Activated CD8-positive, alpha-beta memory T cell treated with anti-CD3 and anti-CD28 coated beads for 48 hours (primary cell): ENCODE results near the gene ZNF613.
A peak's percentile ranks its signal among the peaks of the same experiment; 100 is the strongest.
"Not testable (repeated sequence)": the region's sequence is repeated elsewhere in the genome, so short reads cannot be mapped to it uniquely, and the experiment has no call there.

Source experiments
- DNase-seq, 3 experiments: peaks; one replicate each; pipeline ENCODE4 v3.0.0-alpha.2; 2020; ENCODE audit warnings: low read depth in 2 of 3, low spot score in 2 of 3

The ZNF613 gene

DNA sequence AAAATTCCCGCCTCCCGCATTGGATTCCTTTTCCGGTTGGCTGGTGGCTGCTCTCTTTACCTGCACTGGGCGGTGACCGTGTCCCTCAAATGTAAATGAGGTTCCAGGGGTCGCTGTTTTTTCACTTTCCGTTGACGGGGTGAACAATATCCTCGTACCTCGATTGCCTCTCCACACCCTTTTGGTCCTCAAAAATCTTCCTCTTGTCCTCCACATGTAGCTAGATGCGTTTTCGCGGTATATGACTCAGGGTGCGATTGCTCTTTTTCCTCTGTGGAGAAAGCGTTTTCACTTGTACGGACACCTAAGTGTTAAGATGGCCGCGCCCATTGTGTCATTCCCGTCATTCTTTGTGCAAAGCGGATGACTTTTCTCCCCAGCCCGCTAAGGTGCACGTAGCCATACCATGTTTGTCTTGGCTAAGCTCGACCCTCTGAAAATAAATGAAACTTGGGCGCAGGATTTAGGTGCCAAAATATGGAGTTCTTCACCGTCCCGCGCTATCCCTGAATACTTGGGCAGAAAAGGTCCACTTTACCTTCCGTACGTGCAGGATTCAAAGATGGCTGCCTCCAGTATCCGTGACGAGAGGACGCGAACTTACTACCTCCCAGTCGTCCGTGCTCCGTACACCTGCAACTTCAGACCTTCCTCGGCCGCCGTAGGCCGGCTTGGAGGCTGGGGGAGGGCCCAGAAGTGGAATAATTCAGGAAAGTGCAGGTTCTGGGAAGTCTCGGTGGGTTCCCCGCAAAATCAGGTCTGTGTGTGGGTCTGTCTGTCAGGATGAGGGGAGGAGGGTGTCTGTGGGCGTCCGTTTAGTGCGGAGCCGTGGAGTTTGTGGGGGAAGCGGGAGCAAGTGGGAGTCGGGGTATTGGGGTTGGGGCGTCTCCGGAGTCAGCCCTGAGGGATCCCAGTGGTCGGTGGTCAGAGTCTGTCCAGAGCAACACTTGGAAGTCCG, at the start of gene ZNF613:
ZNF613 (plus strand) TSS at position 689 of the 958 bp plus-strand sequence. CDS start 8,749 bp downstream, outside the sequence.
- peak; percentile 51 to 64 (median 60) for DNase-seq

DNA sequence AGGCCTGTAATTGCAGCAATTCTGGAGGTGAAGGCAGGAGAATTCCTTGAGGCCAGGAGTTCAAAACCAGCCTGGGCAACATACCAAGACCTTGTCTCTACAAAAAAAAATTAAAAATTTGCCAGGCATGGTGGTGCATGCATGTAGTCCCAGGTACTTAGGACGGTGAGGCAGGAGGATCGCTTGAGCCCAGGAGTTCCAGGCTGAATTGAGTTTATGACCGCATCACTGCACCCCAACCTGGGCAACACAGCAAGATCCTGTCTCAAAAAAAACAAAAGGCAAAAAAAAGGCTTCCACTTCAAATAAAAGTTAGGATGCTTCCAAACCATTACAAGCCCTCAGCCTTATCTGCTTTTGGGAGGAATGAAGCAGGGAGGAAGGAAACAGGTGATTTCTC, 44.8 kb upstream of the ZNF613 start:
- DNase-seq: no peak

DNA sequence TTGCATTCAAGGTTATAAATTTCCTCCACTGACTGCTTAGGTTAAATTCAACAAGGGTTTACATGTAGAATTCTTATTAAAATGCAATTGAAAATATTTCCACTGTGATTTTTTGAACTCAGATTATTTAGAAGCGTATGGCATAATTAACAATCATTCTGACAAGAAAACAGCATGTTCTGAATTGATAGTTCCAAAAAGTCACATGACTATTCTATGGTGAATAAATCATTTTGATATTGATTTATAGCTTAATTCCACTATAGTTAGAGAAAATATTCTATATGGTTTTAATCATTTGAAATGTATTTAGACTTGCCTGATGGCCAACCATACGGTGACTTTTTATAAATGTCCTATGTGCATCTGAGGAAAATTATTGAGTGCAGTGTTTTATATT, 42.6 kb upstream of the ZNF613 start:
- no peak for DNase-seq

DNA sequence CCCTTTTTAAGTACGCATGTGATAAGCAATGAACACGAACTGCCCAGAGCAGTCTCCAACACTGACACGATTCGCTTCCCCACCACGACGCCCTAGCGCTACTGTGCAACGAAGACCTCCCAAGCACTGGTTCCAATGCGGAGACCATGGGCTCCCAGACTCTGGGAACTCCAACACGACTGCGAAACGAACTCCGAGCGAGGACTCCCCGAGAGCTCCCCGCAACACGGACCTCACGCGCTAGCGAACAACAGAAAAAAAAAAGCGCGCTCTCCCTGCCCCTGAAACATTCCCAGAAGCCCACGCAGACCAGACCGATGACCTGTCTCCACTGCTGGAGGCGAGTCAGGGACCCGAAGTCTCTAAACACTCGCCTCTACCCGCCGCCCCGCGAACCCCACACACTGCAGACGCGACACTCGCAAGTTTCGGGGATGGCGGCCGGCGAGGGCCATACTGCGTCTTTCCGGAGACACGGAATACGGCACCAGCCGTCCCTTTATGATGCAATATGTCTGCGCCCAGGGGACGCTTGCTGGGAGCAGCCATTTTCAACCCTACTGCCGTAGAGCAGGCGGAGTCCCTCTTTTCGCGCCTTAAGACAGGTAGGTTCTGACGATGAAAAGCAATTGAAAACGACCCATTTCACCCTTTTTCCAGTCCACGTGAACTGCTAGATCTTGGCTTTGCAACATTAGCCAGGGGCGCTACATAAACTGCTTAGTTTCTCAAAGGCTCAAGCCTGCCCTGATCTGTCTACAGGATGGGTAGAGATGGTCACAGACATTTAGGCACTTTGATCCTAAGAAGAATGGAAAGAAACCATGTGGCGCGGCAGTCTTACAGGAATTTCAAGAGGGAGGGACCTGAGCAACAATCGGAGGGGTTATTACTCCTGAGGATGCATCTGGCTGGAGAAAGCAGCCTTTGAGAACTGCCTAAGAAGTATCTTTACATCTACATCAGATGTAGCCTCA, 39.5 kb upstream of the ZNF613 start, which contains the start of gene ZNF577:
ZNF577 (minus strand) TSS at position 430 of the 977 bp plus-strand sequence. CDS start 7,569 bp downstream, outside the sequence.
- peak in 2 of 3 experiments; percentile 23 to 41 for DNase-seq

DNA sequence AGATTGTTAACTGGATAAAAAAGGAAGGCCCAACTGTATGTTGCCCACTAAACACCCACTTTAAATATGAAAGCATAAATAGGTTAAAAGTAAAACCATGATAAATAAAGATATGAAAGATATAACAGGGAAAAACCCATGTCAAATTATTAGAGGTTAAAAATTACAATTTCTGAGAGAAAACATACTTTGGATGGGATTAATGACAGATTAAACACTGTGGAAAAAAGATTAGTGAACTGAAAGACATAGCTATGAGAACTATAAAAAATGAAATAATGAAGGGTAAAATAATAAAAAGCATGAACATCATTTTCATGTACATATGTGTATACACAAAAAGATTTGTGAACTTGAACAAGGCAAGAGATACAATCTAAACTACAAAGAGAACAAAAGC, 37.3 kb upstream of the ZNF613 start:
- DNase-seq: no peak

DNA sequence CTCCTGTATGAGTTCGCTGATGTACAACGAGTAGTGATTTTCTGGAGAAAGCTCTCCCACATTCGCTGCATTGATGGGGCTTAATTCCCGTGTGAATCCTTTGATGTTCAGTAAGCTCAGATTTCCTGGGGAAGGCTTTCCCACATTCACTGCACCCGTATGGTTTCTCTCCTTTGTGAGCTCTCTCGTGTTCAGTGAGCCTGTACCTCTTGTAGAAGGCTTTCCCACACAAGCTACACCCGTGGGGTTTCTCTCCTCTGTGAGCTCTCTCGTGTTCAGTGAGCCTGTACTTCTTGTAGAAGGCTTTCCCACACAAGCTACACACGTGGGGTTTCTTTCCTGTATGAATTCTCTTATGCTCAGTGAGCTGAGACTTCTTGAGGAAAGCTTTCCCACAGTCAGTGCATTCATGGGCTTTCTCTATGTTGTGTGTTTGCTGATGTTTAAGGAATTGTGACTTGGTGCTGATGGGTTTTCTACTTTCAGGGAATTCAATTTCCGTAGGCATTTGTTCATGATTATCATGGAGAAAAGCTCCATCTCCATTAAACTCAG, 36.0 kb upstream of the ZNF613 start:
- DNase-seq: no peak

DNA sequence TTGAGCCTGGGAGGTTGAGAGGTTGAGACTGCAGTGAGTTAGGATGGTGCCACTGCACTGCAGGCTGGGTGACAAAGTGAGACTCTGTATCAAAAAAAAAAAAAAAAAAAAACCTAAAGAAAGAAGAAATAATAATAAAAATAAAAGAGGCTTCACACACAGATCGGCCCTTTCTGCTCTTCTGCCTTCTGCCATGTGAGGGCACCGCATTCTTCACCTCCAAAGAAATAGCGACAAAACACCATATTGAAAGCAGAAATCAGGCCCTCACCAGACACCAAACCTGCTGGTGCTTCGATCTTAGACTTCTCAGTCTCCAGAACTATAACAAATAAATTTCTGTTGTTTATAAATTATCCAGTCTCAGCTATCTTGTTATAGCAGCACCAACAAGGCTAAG, 25.4 kb upstream of the ZNF613 start:
- no peak for DNase-seq

DNA sequence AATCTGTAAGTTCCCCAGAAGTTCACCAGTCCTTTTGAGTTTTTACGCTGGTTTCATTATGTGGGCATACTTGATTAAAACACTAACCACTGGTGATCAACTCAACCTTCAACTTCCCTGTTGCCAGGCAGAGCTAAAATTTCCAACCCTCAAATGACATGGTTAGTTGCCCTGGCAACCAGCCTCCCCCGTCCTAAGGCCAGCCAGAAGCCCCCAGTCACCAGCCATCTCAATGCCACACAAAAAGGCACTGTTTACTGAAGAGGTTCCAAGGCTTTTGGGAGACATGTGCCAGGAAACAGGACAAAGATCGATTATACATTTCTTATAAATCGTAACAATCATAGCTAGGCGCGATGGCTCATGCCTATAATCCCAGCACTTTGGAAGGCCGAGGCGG, 24.1 kb upstream of the ZNF613 start:
- no peak for DNase-seq

DNA sequence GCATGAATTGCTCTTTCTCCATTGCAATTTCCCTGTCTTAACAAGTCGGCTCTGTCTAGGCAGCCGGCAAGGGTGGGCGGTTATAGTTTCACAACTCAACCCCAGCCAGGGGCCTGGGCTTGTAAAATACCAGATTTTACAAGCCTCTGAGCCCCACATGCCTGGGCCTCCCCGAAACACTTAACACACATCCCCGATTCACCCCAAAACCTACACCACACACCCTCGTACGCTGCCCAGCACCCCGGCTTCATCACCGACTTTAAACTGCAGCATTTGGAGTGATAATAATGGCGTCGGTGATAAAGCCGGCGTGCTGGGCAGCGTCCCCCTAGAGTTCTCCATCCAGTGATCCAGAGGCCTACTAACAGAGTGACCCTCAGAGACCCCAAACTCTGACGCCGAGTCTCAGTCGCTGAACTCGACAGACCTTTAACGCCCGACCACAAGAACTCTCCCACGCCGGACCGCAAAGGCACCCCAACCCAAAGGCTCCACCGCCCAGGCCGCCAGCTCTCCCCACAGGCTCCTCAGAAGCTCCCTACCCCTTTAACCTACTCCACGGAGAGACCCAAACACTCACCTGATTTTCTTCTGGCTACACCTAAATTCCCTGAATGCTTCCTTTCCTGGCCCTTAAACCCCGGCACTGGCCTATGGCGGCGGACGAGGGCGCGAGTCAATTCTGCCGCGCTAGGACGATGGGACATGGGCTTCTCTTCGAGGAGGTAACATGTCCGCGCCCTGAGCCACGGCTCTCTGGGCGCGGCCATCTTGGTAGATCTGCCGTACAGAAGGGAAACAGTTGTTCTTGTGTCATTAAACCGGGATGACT, 22.7 kb upstream of the ZNF613 start, which contains the start of gene ZNF649:
ZNF649 (minus strand) TSS at position 687 of the 835 bp plus-strand sequence. CDS start 4,910 bp downstream, outside the sequence.
- DNase-seq: peak; percentile 39 to 72 (median 57)

DNA sequence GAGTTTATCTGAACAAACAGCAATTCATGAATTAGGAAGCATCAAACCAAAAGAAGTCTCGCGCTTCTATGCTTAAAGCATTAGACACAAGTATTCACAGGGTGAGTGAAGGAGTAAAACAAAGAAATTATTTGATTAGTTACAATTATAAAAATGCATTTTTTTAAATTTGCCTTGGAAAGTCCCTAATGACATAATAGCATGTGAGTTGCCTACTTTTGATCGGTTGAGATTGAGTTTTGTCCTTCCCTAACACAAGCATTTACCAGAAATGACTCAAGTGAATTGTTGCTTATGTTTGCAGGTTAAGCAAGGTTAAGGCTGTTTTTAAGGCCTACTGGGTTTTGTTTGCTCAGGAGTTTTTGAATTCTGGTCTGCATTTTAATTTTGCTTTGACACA, 22.1 kb upstream of the ZNF613 start:
- DNase-seq: no peak

DNA sequence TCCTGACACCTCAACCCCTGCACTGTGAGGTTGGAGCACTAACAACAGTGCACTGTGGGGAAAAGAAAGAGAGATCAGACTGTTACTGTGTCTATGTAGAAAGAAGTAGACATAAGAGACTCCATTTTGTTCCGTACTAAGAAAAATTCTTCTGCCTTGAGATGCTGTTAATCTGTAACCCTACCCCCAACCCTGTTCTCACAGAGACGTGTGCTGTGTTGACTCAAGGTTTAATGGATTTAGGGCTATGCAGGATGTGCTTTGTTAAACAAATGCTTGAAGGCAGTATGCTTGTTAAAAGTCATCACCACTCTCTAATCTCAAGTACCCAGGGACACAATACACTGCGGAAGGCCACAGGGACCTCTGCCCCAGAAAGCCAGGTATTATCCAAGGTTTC, 21.6 kb upstream of the ZNF613 start:
- DNase-seq: not testable (repeated sequence)

DNA sequence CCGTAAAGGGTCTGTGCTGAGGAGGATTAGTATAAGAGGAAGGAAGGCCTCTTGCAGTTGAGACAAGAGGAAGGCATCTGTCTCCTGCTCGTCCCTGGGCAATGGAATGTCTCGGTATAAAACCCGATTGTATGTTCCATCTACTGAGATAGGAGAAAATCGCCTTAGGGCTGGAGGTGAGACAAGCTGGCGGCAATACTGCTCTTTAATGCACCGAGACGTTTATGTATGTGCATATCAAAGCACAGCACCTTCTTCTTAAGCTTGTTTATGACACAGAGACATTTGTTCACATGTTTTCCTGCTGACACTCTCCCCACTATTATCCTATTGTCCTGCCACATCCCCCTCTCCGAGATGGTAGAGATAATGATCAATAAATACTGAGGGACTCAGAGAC, 21.2 kb upstream of the ZNF613 start:
- not testable (repeated sequence) for DNase-seq

DNA sequence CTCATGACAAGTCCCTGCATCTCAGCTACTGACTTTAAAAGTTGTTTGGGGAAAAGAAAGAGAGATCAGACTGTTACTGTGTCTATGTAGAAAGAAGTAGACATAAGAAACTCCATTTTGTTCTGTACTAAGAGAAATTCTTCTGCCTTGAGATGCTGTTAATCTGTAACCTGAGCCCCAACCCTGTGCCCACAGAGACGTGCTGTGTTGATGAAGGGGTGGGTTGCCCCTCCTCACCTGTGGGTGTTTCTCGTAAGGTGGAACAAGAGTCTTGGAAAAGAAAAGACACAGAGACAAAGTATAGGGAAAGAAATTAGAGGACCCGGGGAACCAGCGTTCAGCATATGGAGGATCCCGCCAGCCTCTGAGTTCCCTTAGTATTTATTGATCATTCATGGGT, 19.3 kb upstream of the ZNF613 start:
- DNase-seq: not testable (repeated sequence)

DNA sequence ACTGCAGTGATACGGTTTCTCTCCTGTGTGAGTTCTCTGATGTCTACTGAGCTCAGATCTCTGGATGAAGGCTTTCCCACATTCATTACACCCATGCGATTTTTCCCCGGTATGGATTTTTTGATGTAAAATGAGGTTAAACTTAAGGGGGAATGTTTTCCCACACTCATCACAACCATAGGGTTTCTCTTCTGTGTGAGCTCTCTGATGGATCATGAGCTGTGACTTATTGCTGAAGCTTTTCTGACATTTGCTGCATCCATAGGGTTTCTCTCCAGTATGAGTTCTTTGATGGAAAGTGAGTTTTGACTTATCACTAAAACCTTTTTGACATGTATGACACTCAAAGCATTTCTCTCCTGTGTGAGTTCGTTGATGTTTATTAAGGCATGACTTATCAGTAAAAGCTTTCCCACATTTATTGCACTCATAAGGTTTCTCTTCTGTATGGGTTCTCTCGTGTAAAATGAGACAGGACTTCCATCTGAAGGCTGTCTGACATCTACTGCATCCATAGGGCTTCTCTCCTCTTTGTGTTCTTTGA, 11.9 kb upstream of the ZNF613 start:
- DNase-seq: no peak

DNA sequence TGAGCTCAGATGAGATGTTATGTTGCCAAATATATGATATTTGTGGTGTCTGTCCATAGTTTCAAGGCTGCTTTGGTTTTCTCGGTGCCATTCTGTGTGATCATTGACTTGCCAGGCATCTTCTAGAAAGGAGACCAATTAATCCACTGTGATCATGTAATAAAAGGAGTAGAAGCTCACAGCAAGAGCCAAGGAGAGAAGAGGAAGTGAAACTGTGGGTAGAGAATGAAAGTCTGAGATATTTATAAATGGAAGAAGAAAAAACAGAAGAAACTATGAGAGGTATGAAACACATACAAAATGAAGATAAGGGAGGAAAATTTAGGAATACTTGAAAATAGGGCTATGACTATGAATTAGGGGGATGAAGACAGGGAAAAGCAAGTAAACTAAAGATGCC, 11.1 kb upstream of the ZNF613 start:
- no peak for DNase-seq

DNA sequence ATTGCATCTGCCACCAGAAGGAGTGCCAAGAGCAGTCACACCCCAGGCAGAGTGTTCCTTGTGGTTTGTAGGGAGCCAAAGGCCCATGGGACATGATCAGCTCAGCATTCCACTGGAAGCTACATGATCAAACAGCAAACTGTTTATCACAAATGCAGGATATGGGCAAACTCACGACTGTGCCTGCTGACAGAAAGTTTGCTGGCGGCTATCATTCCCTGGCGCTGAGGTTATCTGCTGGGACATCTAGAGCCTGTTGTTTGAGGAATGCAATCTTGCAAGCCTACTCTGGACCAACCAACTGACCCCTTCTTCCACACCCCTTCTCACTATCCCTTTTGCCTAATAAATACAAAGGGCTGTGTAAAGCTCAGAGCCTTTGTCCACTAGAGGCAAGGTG, 7.7 kb upstream of the ZNF613 start:
- DNase-seq: no peak

DNA sequence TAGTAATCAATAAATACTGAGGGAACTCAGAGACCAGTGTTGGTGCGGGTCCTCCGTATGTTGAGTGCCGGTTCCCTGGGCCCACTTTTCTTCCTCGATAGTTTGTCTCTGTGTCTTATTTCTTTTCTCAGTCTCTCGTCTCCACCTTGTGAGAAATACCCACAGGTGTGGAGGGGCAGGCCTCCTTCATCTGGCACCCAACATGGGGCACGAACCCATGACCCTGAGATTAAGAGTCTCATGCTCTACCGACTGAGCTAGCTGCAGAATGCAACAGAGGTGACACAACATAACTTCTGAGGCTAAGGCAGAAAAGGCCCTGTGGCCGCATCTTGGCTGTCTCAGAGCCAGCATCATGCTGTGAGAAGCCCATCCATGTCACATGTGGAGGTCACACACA, 5.3 kb upstream of the ZNF613 start:
- no peak for DNase-seq

DNA sequence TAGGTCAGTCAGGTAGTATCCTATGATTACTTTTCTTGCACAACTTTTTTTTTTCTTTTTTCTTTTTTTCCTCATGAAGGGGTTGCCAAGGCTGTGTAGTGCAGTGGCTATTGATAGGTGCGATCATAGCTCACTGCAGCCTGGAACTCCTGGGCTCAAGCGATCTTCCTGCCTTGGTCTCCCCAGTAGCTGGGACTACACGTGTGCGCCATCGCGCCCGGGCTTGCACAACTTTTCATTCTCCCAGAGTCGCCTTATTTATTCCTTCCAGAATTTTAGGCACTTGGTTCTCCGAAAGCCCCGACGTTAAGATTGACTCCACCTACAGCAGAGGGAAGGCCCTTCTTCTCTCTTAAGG, 867 bp upstream of the ZNF613 start:
- DNase-seq: no peak

DNA sequence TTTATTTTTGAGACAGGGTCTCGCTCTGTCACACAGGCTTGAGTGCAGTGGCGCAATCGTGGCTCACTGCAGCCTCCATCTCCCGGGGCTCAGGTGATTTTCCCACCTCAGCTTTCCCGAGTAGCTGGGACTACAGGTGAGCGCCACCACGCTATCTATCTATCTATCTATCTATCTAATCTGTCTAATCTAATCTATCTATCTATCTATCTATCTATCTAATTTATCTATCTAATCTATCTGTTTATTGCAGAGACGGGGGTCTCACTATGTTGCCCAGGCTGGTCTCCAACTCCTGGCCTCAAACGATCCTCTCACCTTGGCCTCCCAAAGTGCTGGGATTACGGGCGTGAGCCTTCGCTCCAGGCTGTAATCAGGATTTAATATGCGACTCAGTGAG, 587 bp downstream of the ZNF613 start:
- DNase-seq: no peak

DNA sequence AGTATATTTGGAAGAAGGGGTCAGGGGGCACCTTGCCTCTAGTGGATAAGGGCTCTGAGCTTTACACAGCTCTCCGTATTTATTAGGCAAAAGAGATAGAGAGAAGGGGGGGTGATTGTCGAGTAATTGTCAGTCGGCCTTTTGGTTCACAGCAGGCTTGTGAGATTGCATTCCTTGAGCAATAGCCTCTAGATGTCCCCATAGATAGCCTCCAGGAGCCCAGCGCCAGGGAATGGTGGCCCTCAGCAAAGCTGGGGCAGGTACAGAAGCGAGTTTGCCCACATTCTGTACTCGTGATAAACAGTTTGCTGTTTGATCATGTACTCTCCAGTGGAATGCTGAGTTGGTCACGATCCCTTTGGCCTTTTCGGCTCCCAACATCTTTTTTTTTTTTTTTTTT, 4.6 kb downstream of the ZNF613 start:
- DNase-seq: no peak
